Loucy (cell line): ENCODE results near the gene LARP4B.

ENCODE experiments used
- H2AFZ ChIP-seq: fragments of 200-600 bp; sonication (generic); 2 replicates; pipeline ENCODE4 v1.6.0; 2016; ENCODE audit warnings: antibody characterized with exemption, mild to moderate bottlenecking, low read length, moderate library complexity
- H3F3A ChIP-seq: fragments of 200-600 bp; 2 replicates; pipeline ENCODE4 v1.6.0; 2016; ENCODE audit warnings: antibody characterized with exemption, low read depth, mild to moderate bottlenecking
- H3K27me3 ChIP-seq: fragments of 200-600 bp; sonication (generic); 2 replicates; pipeline ENCODE4 v1.6.1; 2014; ENCODE audit warnings: low read length, mild to moderate bottlenecking; ENCODE audit not compliant: insufficient read depth, poor library complexity, severe bottlenecking
- H3K36me3 ChIP-seq: fragments of 200-600 bp; sonication (generic); 2 replicates; pipeline ENCODE4 v1.6.1; 2016; ENCODE audit warnings: low read length; ENCODE audit not compliant: insufficient read depth
- H3K4me1 ChIP-seq: fragments of 200-600 bp; sonication (generic); 2 replicates; pipeline ENCODE4 v1.5.1; 2014; ENCODE audit warnings: low read length, mild to moderate bottlenecking; ENCODE audit not compliant: insufficient read depth, poor library complexity, severe bottlenecking
- H3K4me2 ChIP-seq: fragments of 200-600 bp; sonication (generic); 2 replicates; pipeline ENCODE4 v1.6.0; 2014; ENCODE audit warnings: antibody characterized with exemption, low read length, low read depth, mild to moderate bottlenecking; ENCODE audit not compliant: poor library complexity, severe bottlenecking
- H3K4me3 ChIP-seq: fragments of 200-600 bp; sonication (generic); 2 replicates; pipeline ENCODE4 v1.5.1; 2014; ENCODE audit warnings: low read length, mild to moderate bottlenecking, mixed read lengths; ENCODE audit not compliant: poor library complexity, severe bottlenecking
- H3K79me2 ChIP-seq: fragments of 200-600 bp; sonication (generic); 2 replicates; pipeline ENCODE4 v1.6.1; 2014; ENCODE audit warnings: low read length; ENCODE audit not compliant: insufficient read depth
- H3K9ac ChIP-seq: fragments of 200-600 bp; sonication (generic); 2 replicates; pipeline ENCODE4 v1.6.0; 2014; ENCODE audit warnings: mild to moderate bottlenecking, low read depth, low read length, moderate library complexity; ENCODE audit not compliant: poor library complexity, severe bottlenecking
- H3K9me2 ChIP-seq: fragments of 200-600 bp; sonication (generic); replicated peaks from 2 replicates; pipeline ENCODE4 v1.6.1; 2016; ENCODE audit warnings: low read depth, low read length, mixed read lengths
- H3K9me3 ChIP-seq: fragments of 200-600 bp; sonication (generic); 2 replicates; pipeline ENCODE4 v1.6.1; 2014; ENCODE audit warnings: mild to moderate bottlenecking, antibody characterized with exemption, low read length, low read depth; ENCODE audit not compliant: insufficient read depth
- H4K20me1 ChIP-seq: fragments of 200-600 bp; sonication (generic); 2 replicates; pipeline ENCODE4 v1.6.0; 2014; ENCODE audit warnings: antibody characterized with exemption, low read length, mild to moderate bottlenecking; ENCODE audit not compliant: insufficient read depth, poor library complexity, severe bottlenecking
- EZH2phosphoT487 ChIP-seq: fragments of 200-600 bp; IDR thresholded peaks from 2 replicates; pipeline ENCODE4 v1.6.1; 2018; ENCODE audit warnings: antibody characterized with exemption, mild to moderate bottlenecking, moderate library complexity, borderline replicate concordance
- TF ChIP-seq, protein P1 (sequence below): fragments of 200-600 bp; sonication (generic); conservative IDR thresholded peaks from 2 replicates; pipeline ENCODE4 v1.5.1; 2014; ENCODE audit warnings: mild to moderate bottlenecking, antibody characterized with exemption, low read length

LARP4B gene

DNA sequence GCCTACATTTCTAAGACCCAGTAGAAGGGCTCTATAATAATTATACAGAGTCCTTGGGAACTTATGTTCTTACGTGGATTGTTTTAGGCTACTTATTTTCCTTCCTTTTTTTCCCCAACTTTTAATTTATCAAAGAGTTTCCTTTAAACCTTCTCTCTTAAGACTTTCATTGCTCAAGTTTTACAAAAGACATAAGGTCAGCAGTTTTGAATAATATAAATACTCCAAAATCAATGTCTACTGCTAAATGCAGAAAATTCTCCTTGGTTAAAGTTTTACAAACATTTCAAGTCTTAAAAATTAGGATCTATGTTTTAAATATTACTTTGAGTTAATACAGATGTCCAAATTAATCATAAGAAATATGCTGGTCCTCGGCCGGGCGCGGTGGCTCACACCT lies 97.0 kb downstream of the LARP4B start:
- TF ChIP-seq EZH2phosphoT487, result no peak
- TF ChIP-seq, protein P1, sequence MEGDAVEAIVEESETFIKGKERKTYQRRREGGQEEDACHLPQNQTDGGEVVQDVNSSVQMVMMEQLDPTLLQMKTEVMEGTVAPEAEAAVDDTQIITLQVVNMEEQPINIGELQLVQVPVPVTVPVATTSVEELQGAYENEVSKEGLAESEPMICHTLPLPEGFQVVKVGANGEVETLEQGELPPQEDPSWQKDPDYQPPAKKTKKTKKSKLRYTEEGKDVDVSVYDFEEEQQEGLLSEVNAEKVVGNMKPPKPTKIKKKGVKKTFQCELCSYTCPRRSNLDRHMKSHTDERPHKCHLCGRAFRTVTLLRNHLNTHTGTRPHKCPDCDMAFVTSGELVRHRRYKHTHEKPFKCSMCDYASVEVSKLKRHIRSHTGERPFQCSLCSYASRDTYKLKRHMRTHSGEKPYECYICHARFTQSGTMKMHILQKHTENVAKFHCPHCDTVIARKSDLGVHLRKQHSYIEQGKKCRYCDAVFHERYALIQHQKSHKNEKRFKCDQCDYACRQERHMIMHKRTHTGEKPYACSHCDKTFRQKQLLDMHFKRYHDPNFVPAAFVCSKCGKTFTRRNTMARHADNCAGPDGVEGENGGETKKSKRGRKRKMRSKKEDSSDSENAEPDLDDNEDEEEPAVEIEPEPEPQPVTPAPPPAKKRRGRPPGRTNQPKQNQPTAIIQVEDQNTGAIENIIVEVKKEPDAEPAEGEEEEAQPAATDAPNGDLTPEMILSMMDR, result no peak
- no peaks in the 10 kb centered on the region for H3K9me3 ChIP-seq
- H3K9me2 ChIP-seq, result no peaks in the 10 kb centered on the region
- no peak overlapping the region for H3K9ac ChIP-seq
- H4K20me1 ChIP-seq, result peaks cover 11% of the 10 kb centered on the region
- H3K79me2 ChIP-seq, result peaks cover 22% of the 10 kb centered on the region; the same call in 1 of the 2 replicates
- H2AFZ ChIP-seq, result no peak overlapping the region
- no peaks in the 10 kb centered on the region for H3K4me1 ChIP-seq
- no peaks in the 10 kb centered on the region for H3F3A ChIP-seq
- H3K36me3 ChIP-seq, result peaks cover 82% of the 10 kb centered on the region; the same call in 1 of the 2 replicates
- H3K4me3 ChIP-seq, result no peak overlapping the region
- no peaks in the 10 kb centered on the region for H3K27me3 ChIP-seq
- H3K4me2 ChIP-seq, result no peak overlapping the region

GRCh38 chr10:829241-829640 lies 102.3 kb downstream of the LARP4B start:
- Histone ChIP-seq H3K9me3 (no peaks in the 10 kb centered on the region), H3K36me3 (peaks cover 80% of the 10 kb centered on the region; the same call in 1 of the 2 replicates), H3K9ac (no peak overlapping the region), H3K4me1 (no peaks in the 10 kb centered on the region), H3K4me3 (no peak overlapping the region), H2AFZ (no peak overlapping the region), H3K9me2 (no peaks in the 10 kb centered on the region), H3K4me2 (no peak overlapping the region), H3K27me3 (no peaks in the 10 kb centered on the region), H3K79me2 (no peaks in the 10 kb centered on the region; the same call in 1 of the 2 replicates), H4K20me1 (no peaks in the 10 kb centered on the region), H3F3A (no peaks in the 10 kb centered on the region)
- no peak for TF ChIP-seq EZH2phosphoT487
- TF ChIP-seq, protein P1, result no peak

DNA sequence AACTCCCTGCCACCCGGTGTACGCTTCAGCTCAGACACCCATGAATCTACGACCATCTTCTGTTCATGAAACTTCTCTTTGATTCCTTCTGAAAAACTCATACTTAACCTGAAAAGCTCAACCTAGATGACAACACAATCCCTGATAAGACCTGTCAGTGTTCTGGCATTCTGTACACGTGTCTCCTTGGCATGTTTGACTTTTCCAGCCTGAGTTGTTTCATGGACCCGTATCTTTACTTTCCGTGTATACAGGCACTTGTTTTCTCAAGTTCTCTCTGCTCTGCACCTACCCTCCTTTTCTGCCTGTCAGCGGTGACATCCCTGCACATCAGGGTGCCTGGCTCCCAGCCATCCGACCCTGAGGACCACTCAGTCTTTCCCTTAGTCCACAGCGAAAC lies 103.3 kb downstream of the LARP4B start:
- TF ChIP-seq EZH2phosphoT487, result no peak
- TF ChIP-seq, protein P1, result no peak
- no peaks in the 10 kb centered on the region for H4K20me1 ChIP-seq
- H3K36me3 ChIP-seq, result peaks cover 84% of the 10 kb centered on the region; the same call in 1 of the 2 replicates
- H3K79me2 ChIP-seq, result no peaks in the 10 kb centered on the region; the same call in 1 of the 2 replicates
- H3K4me1 ChIP-seq, result peaks cover 7% of the 10 kb centered on the region
- H3K9ac ChIP-seq, result no peak overlapping the region
- no peak overlapping the region for H3K4me2 ChIP-seq
- H2AFZ ChIP-seq, result no peak overlapping the region
- H3K27me3 ChIP-seq, result no peaks in the 10 kb centered on the region
- H3K4me3 ChIP-seq, result no peak overlapping the region
- no peaks in the 10 kb centered on the region for H3F3A ChIP-seq
- H3K9me2 ChIP-seq, result no peaks in the 10 kb centered on the region
- H3K9me3 ChIP-seq, result no peaks in the 10 kb centered on the region
